ENCODE measurements around the gene NOCT. TPM values are rescaled to one million over a fixed set of nuclear protein-coding genes. Genes with fewer than 3 reads are reported as not detected.

Gene NOCT
- total RNA-seq, 1 experiment from 2014 or later = 20.4 TPM

GRCh38 chr4:139005774-139006173 is 9.8 kb upstream of the NOCT start:
- CTCF ChIA-PET = no interaction called here
- ATAC-seq = no peak
- intact Hi-C loops (cut with micrococcal nuclease) = no loop called here

More at GRCh38 chr4:139005774-139006173, 9.8 kb upstream of the NOCT start:
- no peak overlapping the region for H3K9ac ChIP-seq (ENCODE audit: low read length)
- RAD21 ChIA-PET (ENCODE audit: low non-redundant PET in 1 of 2, low total read pairs in 2 of 2, uncharacterized antibody in 2 of 2, unreplicated experiment in 2 of 2) = no interaction called here
- H3K79me2 ChIP-seq (ENCODE audit: insufficient read depth, low read length) = no peaks in the 10 kb centered on the region
- H3K36me3 ChIP-seq (ENCODE audit: control insufficient read depth in 1 of 2, insufficient read depth in 2 of 2, low read length in 2 of 2) = no peaks in the 10 kb centered on the region
- H3K4me1 ChIP-seq (ENCODE audit: control insufficient read depth in 1 of 2, insufficient read depth in 2 of 2, low read length in 2 of 2) = 0 out of 4 replicates have a peak, but pooled peaks cover 0 to 3% of the 10 kb centered on the region in 2 experiments
- H2AFZ ChIP-seq (ENCODE audit: low read depth, low read length, poor library complexity, severe bottlenecking) = no peak overlapping the region
- BruUV-seq (replicated peaks) = no TSS peak
- H3K27me3 ChIP-seq (ENCODE audit: insufficient read depth, low read length) = no peaks in the 10 kb centered on the region
- H3K9me3 ChIP-seq (ENCODE audit: control insufficient read depth in 1 of 2, insufficient read depth in 1 of 2, low read depth in 1 of 2, low read length in 2 of 2) = no peaks in the 10 kb centered on the region
- TF ChIP-seq ZFX (IDR thresholded peaks at IDR 0.05) (no peak), POLR2A (IDR thresholded peaks at IDR 0.05; ENCODE audit: borderline replicate concordance, extremely low read depth, insufficient read depth, insufficient read length) (no peak), CEBPB (IDR thresholded peaks at IDR 0.05; ENCODE audit: low read depth) (no peak), EZH2 (IDR thresholded peaks at IDR 0.05) (no peak), ELF1 (IDR thresholded peaks at IDR 0.05; ENCODE audit: borderline replicate concordance, low read depth) (no peak), EZH2phosphoT487 (IDR thresholded peaks at IDR 0.05; ENCODE audit: borderline replicate concordance) (no peak), EGR1 (IDR thresholded peaks at IDR 0.05; ENCODE audit: low read depth) (no peak), FOSL1 (IDR thresholded peaks at IDR 0.05; ENCODE audit: low read depth) (no peak), ZNF274 (IDR thresholded peaks at IDR 0.05; ENCODE audit: low read depth, low read length) (no peak), SP1 (IDR thresholded peaks at IDR 0.05; ENCODE audit: low read depth) (no peak), RAD21 (IDR thresholded peaks at IDR 0.05; ENCODE audit: low read depth) (no peak), SIN3A (IDR thresholded peaks at IDR 0.05; ENCODE audit: low read depth) (no peak), CTCF (IDR thresholded peaks at IDR 0.05 in 2 of 3, conservative IDR thresholded peaks at IDR 0.05 in 1 of 3; ENCODE audit: borderline replicate concordance in 1 of 3, insufficient read depth in 1 of 3, low read depth in 2 of 3, low read length in 2 of 3) (no peak), CBX3 (IDR thresholded peaks at IDR 0.05; ENCODE audit: low read depth) (no peak), ZBTB33 (IDR thresholded peaks at IDR 0.05; ENCODE audit: extremely low read depth, insufficient replicate concordance, low read length) (no peak), SRF (IDR thresholded peaks at IDR 0.05; ENCODE audit: low read depth) (no peak), YY1 (IDR thresholded peaks at IDR 0.05; ENCODE audit: extremely low read depth, insufficient replicate concordance, low read depth, low read length) (no peak)
- TF ChIP-seq, protein P1, sequence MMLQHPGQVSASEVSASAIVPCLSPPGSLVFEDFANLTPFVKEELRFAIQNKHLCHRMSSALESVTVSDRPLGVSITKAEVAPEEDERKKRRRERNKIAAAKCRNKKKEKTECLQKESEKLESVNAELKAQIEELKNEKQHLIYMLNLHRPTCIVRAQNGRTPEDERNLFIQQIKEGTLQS (IDR thresholded peaks at IDR 0.05) = no peak
- TF ChIP-seq, protein P2, sequence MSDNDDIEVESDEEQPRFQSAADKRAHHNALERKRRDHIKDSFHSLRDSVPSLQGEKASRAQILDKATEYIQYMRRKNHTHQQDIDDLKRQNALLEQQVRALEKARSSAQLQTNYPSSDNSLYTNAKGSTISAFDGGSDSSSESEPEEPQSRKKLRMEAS (IDR thresholded peaks at IDR 0.05) = no peak
- TF ChIP-seq, protein P3, sequence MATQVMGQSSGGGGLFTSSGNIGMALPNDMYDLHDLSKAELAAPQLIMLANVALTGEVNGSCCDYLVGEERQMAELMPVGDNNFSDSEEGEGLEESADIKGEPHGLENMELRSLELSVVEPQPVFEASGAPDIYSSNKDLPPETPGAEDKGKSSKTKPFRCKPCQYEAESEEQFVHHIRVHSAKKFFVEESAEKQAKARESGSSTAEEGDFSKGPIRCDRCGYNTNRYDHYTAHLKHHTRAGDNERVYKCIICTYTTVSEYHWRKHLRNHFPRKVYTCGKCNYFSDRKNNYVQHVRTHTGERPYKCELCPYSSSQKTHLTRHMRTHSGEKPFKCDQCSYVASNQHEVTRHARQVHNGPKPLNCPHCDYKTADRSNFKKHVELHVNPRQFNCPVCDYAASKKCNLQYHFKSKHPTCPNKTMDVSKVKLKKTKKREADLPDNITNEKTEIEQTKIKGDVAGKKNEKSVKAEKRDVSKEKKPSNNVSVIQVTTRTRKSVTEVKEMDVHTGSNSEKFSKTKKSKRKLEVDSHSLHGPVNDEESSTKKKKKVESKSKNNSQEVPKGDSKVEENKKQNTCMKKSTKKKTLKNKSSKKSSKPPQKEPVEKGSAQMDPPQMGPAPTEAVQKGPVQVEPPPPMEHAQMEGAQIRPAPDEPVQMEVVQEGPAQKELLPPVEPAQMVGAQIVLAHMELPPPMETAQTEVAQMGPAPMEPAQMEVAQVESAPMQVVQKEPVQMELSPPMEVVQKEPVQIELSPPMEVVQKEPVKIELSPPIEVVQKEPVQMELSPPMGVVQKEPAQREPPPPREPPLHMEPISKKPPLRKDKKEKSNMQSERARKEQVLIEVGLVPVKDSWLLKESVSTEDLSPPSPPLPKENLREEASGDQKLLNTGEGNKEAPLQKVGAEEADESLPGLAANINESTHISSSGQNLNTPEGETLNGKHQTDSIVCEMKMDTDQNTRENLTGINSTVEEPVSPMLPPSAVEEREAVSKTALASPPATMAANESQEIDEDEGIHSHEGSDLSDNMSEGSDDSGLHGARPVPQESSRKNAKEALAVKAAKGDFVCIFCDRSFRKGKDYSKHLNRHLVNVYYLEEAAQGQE (IDR thresholded peaks at IDR 0.05; ENCODE audit: low read depth) = no peak
- POLR2A ChIA-PET = no interaction called here
- no peaks in the 10 kb centered on the region for H4K20me1 ChIP-seq (ENCODE audit: insufficient read depth)
- no peak overlapping the region for H3K4me2 ChIP-seq (ENCODE audit: low read length)
- no peaks in the 10 kb centered on the region for H3K9me2 ChIP-seq (ENCODE audit: insufficient read depth)
- H3K27ac ChIP-seq (ENCODE audit: low read depth, low read length) = no peak overlapping the region
- DNase-seq (ENCODE audit: low read depth, low spot score) = no peak
- H3K4me3 ChIP-seq (replicated peaks in 1 of 2; ENCODE audit: low read depth in 1 of 2, low read length in 2 of 2) = no peak overlapping the region

All from HCT116 (cell line).